OCI-LY3 (cell line): ENCODE measurements around the gene PHKB.

Experiments used
- H2AFZ ChIP-seq: fragments of 200-600, 300-600 bp; shearing (Covaris generic); 2 replicates; pipeline ENCODE4 v1.6.0; 2014; ENCODE audit warnings: antibody characterized with exemption, low read depth, low read length
- H3K27ac ChIP-seq: fragments of 200-600, 300-600 bp; sonication (generic); 2 replicates; pipeline ENCODE4 v1.5.1; 2014; ENCODE audit warnings: mild to moderate bottlenecking, low read length, moderate library complexity, mixed read lengths
- H3K27me3 ChIP-seq: fragments of 200-600, 300-600 bp; sonication (generic); 2 replicates; pipeline ENCODE4 v1.6.1; 2014; ENCODE audit warnings: low read depth, low read length, mixed read lengths
- H3K36me3 ChIP-seq: fragments of 200-600, 300-600 bp; sonication (generic); replicated peaks from 2 replicates; pipeline ENCODE3; 2014; ENCODE audit warnings: low read depth, low read length, mixed read lengths
- H3K4me1 ChIP-seq: fragments of 300-600, 200-600 bp; sonication (generic); 2 replicates; pipeline ENCODE4 v1.6.1; 2014; ENCODE audit warnings: low read length, mixed read lengths
- H3K4me2 ChIP-seq: fragments of 200-600, 300-600 bp; sonication (generic); 2 replicates; pipeline ENCODE4 v1.6.1; 2014; ENCODE audit warnings: low read length, mixed read lengths
- H3K4me3 ChIP-seq: fragments of 300-600, 200-600 bp; sonication (generic); 2 replicates; pipeline ENCODE4 v1.5.1; 2014; ENCODE audit warnings: antibody characterized with exemption, mild to moderate bottlenecking, low read length, moderate library complexity
- H3K79me2 ChIP-seq: fragments of 300-600, 200-600 bp; shearing (Covaris generic); 2 replicates; pipeline ENCODE4 v1.6.1; 2014; ENCODE audit warnings: mild to moderate bottlenecking, low read length, mixed read lengths
- H3K9ac ChIP-seq: fragments of 300-600, 200-600 bp; shearing (Covaris generic); 2 replicates; pipeline ENCODE4 v1.6.0; 2014; ENCODE audit warnings: mild to moderate bottlenecking, low read length, moderate library complexity
- H3K9me3 ChIP-seq: fragments of 200-600, 300-600 bp; shearing (Covaris generic); 2 replicates; pipeline ENCODE4 v1.6.1; 2014; ENCODE audit warnings: low read length, mixed read lengths; ENCODE audit not compliant: insufficient read depth
- H4K20me1 ChIP-seq: fragments of 200-600, 300-600 bp; sonication (generic); 2 replicates; pipeline ENCODE4 v1.6.1; 2016; ENCODE audit warnings: low read length, mixed read lengths; ENCODE audit not compliant: insufficient read depth
- EZH2phosphoT487 ChIP-seq: fragments of 200-600 bp; shearing (Covaris generic); IDR thresholded peaks from 2 replicates; pipeline ENCODE4 v1.6.1; 2018; ENCODE audit warnings: antibody characterized with exemption, mixed run types, low read depth
- TF ChIP-seq, protein P1 (sequence below): fragments of 200-600, 300-600 bp; sonication (generic); IDR thresholded peaks from 2 replicates; pipeline ENCODE4 v1.5.1; 2014; ENCODE audit warnings: antibody characterized with exemption, low read length, low read depth

The PHKB gene

GRCh38 chr16:47726031-47726675, 265.0 kb downstream of the PHKB start:
- Histone ChIP-seq H2AFZ (no peak overlapping the region), H3K9me3 (no peaks in the 10 kb centered on the region), H3K4me3 (no peak overlapping the region), H3K4me2 (no peak overlapping the region), H3K27ac (no peak overlapping the region), H3K4me1 (peaks cover 6% of the 10 kb centered on the region), H3K79me2 (no peaks in the 10 kb centered on the region), H3K9ac (no peak overlapping the region), H3K27me3 (peaks cover 10% of the 10 kb centered on the region; the same call in 1 of the 2 replicates), H4K20me1 (no peaks in the 10 kb centered on the region), H3K36me3 (no peaks in the 10 kb centered on the region)
- TF ChIP-seq EZH2phosphoT487 = no peak
- TF ChIP-seq, protein P1, sequence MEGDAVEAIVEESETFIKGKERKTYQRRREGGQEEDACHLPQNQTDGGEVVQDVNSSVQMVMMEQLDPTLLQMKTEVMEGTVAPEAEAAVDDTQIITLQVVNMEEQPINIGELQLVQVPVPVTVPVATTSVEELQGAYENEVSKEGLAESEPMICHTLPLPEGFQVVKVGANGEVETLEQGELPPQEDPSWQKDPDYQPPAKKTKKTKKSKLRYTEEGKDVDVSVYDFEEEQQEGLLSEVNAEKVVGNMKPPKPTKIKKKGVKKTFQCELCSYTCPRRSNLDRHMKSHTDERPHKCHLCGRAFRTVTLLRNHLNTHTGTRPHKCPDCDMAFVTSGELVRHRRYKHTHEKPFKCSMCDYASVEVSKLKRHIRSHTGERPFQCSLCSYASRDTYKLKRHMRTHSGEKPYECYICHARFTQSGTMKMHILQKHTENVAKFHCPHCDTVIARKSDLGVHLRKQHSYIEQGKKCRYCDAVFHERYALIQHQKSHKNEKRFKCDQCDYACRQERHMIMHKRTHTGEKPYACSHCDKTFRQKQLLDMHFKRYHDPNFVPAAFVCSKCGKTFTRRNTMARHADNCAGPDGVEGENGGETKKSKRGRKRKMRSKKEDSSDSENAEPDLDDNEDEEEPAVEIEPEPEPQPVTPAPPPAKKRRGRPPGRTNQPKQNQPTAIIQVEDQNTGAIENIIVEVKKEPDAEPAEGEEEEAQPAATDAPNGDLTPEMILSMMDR = no peak

- peaks cover 6% of the 10 kb centered on the region for H3K4me1 ChIP-seq
- no peak overlapping the region for H3K27ac ChIP-seq
- no peaks in the 10 kb centered on the region for H3K9me3 ChIP-seq
- H3K9ac ChIP-seq = no peak overlapping the region
- no peaks in the 10 kb centered on the region for H4K20me1 ChIP-seq
- no peak overlapping the region for H2AFZ ChIP-seq
- no peaks in the 10 kb centered on the region for H3K36me3 ChIP-seq
- TF ChIP-seq, protein P1 = no peak
- TF ChIP-seq EZH2phosphoT487 = no peak
- H3K27me3 ChIP-seq = peaks cover 10% of the 10 kb centered on the region; the same call in 1 of the 2 replicates
- H3K79me2 ChIP-seq = no peaks in the 10 kb centered on the region
- no peak overlapping the region for H3K4me2 ChIP-seq
- no peak overlapping the region for H3K4me3 ChIP-seq
Observed at GRCh38 chr16:47727131-47727530, 266.0 kb downstream of the PHKB start.

GRCh38 chr16:47728205-47728604, 267.1 kb downstream of the PHKB start:
- peaks cover 10% of the 10 kb centered on the region; the same call in 1 of the 2 replicates for H3K27me3 ChIP-seq
- TF ChIP-seq, protein P1 = no peak
- TF ChIP-seq EZH2phosphoT487 = no peak
- no peak overlapping the region for H3K27ac ChIP-seq
- no peak overlapping the region for H3K4me3 ChIP-seq
- no peak overlapping the region for H2AFZ ChIP-seq
- H3K36me3 ChIP-seq = no peaks in the 10 kb centered on the region
- H3K4me2 ChIP-seq = peak overlapping the region; percentile 14; the same call in 1 of the 2 replicates
- peaks cover 6% of the 10 kb centered on the region for H3K4me1 ChIP-seq
- H3K79me2 ChIP-seq = no peaks in the 10 kb centered on the region
- H4K20me1 ChIP-seq = no peaks in the 10 kb centered on the region
- H3K9me3 ChIP-seq = no peaks in the 10 kb centered on the region
- no peak overlapping the region for H3K9ac ChIP-seq

- TF ChIP-seq, protein P1 = no peak
- no peak for TF ChIP-seq EZH2phosphoT487
- H3K9ac ChIP-seq = no peak overlapping the region
- no peaks in the 10 kb centered on the region for H3K9me3 ChIP-seq
- no peaks in the 10 kb centered on the region for H3K79me2 ChIP-seq
- H3K36me3 ChIP-seq = no peaks in the 10 kb centered on the region
- H3K4me3 ChIP-seq = no peak overlapping the region
- no peak overlapping the region for H3K27ac ChIP-seq
- H3K4me1 ChIP-seq = peaks cover 6% of the 10 kb centered on the region
- H3K4me2 ChIP-seq = no peak overlapping the region
- H3K27me3 ChIP-seq = peaks cover 4% of the 10 kb centered on the region; the same call in 1 of the 2 replicates
- no peak overlapping the region for H2AFZ ChIP-seq
- no peaks in the 10 kb centered on the region for H4K20me1 ChIP-seq
Observed at GRCh38 chr16:47729701-47730100, 268.6 kb downstream of the PHKB start.
